Adrenal gland (tissue), 5 donors: ENCODE data around the gene HECW1.

ENCODE experiments used
- POLR2A ChIP-seq, 2 donors: fragments of 450-650 bp; IDR thresholded peaks; one replicate each; pipeline ENCODE4 v1.6.1; 2017; ENCODE audit warnings: antibody characterized with exemption in 2 of 2, mild to moderate bottlenecking in 2 of 2, moderate library complexity in 1 of 2
- TF ChIP-seq, protein P1 (sequence below), 6 experiments: fragments of 450-650 bp in 4 of 6; fragments of 200-600 bp in 2 of 6; sonication (generic) in 1 of 6; IDR thresholded peaks; 1 replicate in 5 of 6; 2 replicates in 1 of 6; pipeline versions ENCODE4 v1.5.1 to v1.8.0; 2016 to 2021; ENCODE audit warnings: antibody characterized with exemption in 6 of 6, mild to moderate bottlenecking in 2 of 6, moderate library complexity in 1 of 6
- donor health status: DM: no; HTN: no; CAD: no.

DNA sequence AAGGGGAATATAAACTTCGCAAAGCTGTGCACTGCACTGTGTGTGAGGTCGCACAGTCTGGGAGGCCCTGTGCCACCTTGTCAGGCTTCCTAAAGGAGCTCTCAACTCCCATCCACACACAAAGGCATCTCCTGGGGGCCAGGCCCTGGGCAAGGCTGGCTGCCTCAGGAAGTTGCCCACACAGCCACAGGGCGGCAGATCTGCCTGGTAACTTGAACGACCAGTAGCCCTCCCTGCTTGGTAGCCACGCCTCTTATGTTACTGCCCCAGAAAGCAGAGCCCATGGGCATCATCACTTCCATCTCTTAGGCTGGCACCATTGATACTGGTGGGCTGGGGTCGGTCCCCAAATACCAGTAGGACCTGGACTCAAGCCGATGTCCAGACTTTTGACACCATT lies 82.8 kb downstream of the HECW1 start:
- TF ChIP-seq, protein P1, sequence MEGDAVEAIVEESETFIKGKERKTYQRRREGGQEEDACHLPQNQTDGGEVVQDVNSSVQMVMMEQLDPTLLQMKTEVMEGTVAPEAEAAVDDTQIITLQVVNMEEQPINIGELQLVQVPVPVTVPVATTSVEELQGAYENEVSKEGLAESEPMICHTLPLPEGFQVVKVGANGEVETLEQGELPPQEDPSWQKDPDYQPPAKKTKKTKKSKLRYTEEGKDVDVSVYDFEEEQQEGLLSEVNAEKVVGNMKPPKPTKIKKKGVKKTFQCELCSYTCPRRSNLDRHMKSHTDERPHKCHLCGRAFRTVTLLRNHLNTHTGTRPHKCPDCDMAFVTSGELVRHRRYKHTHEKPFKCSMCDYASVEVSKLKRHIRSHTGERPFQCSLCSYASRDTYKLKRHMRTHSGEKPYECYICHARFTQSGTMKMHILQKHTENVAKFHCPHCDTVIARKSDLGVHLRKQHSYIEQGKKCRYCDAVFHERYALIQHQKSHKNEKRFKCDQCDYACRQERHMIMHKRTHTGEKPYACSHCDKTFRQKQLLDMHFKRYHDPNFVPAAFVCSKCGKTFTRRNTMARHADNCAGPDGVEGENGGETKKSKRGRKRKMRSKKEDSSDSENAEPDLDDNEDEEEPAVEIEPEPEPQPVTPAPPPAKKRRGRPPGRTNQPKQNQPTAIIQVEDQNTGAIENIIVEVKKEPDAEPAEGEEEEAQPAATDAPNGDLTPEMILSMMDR (IDR thresholded peaks at IDR 0.05), result no peak
- no peak for TF ChIP-seq POLR2A (IDR thresholded peaks at IDR 0.05)
